ENCODE results near the gene DEPP1.
"Not testable (repeated sequence)": the region's sequence is repeated elsewhere in the genome, so short reads cannot be mapped to it uniquely, and the experiment has no call there.

The DEPP1 gene

GRCh38 chr10:44978570-44979280 is at the start of gene DEPP1:
TSS of gene DEPP1 (minus strand) at chr10:44978809. CDS start at chr10:44978030, 779 bp downstream.
- in situ Hi-C loops (cut with MboI; ENCODE audit: low sequenced_read_pairs) = no loop called here

- in situ Hi-C loops (cut with MboI; ENCODE audit: low sequenced_read_pairs) = no loop called here
Observed at GRCh38 chr10:45023426-45023825, 44.8 kb upstream of the DEPP1 start.

GRCh38 chr10:45015590-45015989 is 37.0 kb upstream of the DEPP1 start:
- in situ Hi-C loops (cut with MboI; ENCODE audit: low sequenced_read_pairs) = no loop called here

GRCh38 chr10:45014557-45014956 is 35.9 kb upstream of the DEPP1 start:
- in situ Hi-C loops (cut with MboI; ENCODE audit: low sequenced_read_pairs) = not testable (repeated sequence)

GRCh38 chr10:45008524-45009161 is 30.0 kb upstream of the DEPP1 start:
- in situ Hi-C loops (cut with MboI; ENCODE audit: low sequenced_read_pairs) = no loop called here

- in situ Hi-C loops (cut with MboI; ENCODE audit: low sequenced_read_pairs) = no loop called here
Observed at GRCh38 chr10:45006276-45007030, 27.8 kb upstream of the DEPP1 start.

- in situ Hi-C loops (cut with MboI; ENCODE audit: low sequenced_read_pairs) = no loop called here
Observed at GRCh38 chr10:45005284-45005683, 26.7 kb upstream of the DEPP1 start.

- in situ Hi-C loops (cut with MboI; ENCODE audit: low sequenced_read_pairs) = no loop called here
Observed at GRCh38 chr10:45004661-45005060, 26.1 kb upstream of the DEPP1 start.

- in situ Hi-C loops (cut with MboI; ENCODE audit: low sequenced_read_pairs) = no loop called here
Observed at GRCh38 chr10:45003432-45004000, 24.9 kb upstream of the DEPP1 start.

- in situ Hi-C loops (cut with MboI; ENCODE audit: low sequenced_read_pairs) = no loop called here
Observed at GRCh38 chr10:45001381-45002148, 23.0 kb upstream of the DEPP1 start.

- in situ Hi-C loops (cut with MboI; ENCODE audit: low sequenced_read_pairs) = no loop called here
Observed at GRCh38 chr10:45000752-45001380, 22.3 kb upstream of the DEPP1 start, which contains the start of gene ZNF22. TSS of gene ZNF22 (plus strand) at chr10:45000923. CDS start at chr10:45003369, 2,446 bp downstream.

- in situ Hi-C loops (cut with MboI; ENCODE audit: low sequenced_read_pairs) = no loop called here
Observed at GRCh38 chr10:45000138-45000751, 21.6 kb upstream of the DEPP1 start.

- in situ Hi-C loops (cut with MboI; ENCODE audit: low sequenced_read_pairs) = no loop called here
Observed at GRCh38 chr10:44998146-44998631, 19.6 kb upstream of the DEPP1 start.

GRCh38 chr10:44997105-44997748 is 18.6 kb upstream of the DEPP1 start:
- in situ Hi-C loops (cut with MboI; ENCODE audit: low sequenced_read_pairs) = no loop called here

- in situ Hi-C loops (cut with MboI; ENCODE audit: low sequenced_read_pairs) = no loop called here
Observed at GRCh38 chr10:44995914-44996669, 17.5 kb upstream of the DEPP1 start.

GRCh38 chr10:44995581-44995913 is 16.9 kb upstream of the DEPP1 start:
- in situ Hi-C loops (cut with MboI; ENCODE audit: low sequenced_read_pairs) = no loop called here

GRCh38 chr10:44994752-44995530 is 16.3 kb upstream of the DEPP1 start:
- in situ Hi-C loops (cut with MboI; ENCODE audit: low sequenced_read_pairs) = no loop called here
